Measurements from ENCODE around the gene EIF3I.

- TF ChIP-seq CTCF (IDR thresholded peaks at IDR 0.05; ENCODE audit: low read length) (no peak), EZH2 (IDR thresholded peaks at IDR 0.05; ENCODE audit: borderline replicate concordance, low read length) (no peak)
Observed at GRCh38 chr1:32197074-32197473, 25.1 kb upstream of the EIF3I start.

All from OCI-LY1 (cell line).